ENCODE results near the gene BCL11A.

Gene BCL11A

DNA sequence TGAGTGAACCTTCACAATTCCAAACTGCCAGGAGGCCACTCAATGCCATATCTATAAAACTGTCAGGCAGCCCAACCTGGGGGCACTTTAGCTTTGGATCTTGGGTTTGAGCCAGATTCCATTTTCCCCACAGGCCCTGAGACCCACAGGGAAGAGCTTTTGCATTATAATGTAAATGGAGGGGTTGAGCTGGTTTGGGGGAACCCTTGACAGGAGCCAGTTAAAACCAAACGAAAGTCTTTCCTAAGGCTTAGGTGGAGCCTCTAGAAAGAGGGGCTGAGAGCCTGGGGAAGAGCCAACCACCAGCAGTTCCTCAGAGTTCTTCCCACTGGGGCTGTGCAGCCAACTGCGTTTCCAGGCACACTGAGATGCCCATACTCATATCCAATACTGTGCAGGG, 42.7 kb downstream of the BCL11A start:
- intact Hi-C loops (cut with micrococcal nuclease): no loop called here
- Mint-ChIP-seq H3K4me3 (no peak overlapping the region), H3K4me1 (ENCODE audit: low read depth) (peaks cover 69% of the 10 kb centered on the region), H3K9me3 (no peaks in the 10 kb centered on the region), H3K27me3 (no peaks in the 10 kb centered on the region), H3K36me3 (ENCODE audit: low read depth) (peaks cover 46% of the 10 kb centered on the region), H3K27ac (no peak overlapping the region)

DNA sequence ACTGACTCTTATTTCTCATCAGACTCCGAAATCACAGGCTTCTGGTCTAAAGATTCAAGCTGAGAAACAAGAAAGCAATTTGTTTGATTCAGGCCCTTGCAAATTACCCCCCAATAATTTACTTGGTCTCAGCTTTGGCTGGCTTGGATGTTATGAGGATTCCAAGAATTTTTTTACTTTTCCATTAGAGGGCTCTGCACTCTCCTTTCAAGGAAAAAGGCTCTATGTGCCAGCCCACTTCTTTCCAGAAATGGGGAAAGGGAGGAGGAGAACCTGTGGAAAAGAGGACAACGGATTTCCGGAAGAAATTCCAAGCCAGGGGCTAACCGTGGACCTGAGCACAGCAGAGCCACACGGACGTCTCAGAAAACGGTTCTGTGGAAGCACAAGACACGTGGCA, 44.4 kb downstream of the BCL11A start:
- peaks cover 36% of the 10 kb centered on the region for H3K36me3 Mint-ChIP-seq (ENCODE audit: low read depth)
- intact Hi-C loops (cut with micrococcal nuclease): no loop called here
- no peak overlapping the region for H3K4me3 Mint-ChIP-seq
- no peak overlapping the region for H3K27ac Mint-ChIP-seq
- H3K9me3 Mint-ChIP-seq: no peaks in the 10 kb centered on the region
- H3K4me1 Mint-ChIP-seq (ENCODE audit: low read depth): peaks cover 75% of the 10 kb centered on the region
- H3K27me3 Mint-ChIP-seq: no peaks in the 10 kb centered on the region

DNA sequence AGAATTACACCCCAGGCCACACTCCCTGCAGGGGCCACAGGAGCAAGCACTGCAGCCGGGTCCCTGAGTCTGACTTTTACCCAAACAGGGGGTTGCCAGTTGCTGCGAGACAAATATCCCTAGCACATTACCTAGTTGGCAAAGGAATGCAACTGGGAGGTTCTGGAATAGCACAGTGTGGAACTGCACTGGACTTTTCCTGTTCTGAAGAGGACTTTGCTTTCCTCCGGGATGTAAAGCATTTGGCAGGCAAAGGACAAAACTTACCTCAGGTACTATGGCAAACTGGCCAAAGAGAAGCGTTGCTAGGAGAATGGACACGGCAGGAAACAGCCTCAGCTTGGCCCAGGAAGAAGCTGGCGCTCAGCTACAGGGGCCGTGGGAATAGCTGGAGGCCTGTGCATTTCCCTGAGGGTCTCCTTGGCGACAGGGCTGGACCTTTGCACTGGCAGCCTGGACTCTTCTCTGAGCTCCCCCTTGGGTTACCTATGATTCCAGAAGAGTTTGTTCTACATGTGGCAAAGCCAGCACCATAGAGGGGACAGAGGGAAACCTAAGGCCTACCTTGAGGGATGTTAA, 45.0 kb downstream of the BCL11A start:
- peak overlapping the region; percentile 30 for H3K27ac Mint-ChIP-seq
- intact Hi-C loops (cut with micrococcal nuclease): no loop called here
- H3K4me3 Mint-ChIP-seq: no peak overlapping the region

DNA sequence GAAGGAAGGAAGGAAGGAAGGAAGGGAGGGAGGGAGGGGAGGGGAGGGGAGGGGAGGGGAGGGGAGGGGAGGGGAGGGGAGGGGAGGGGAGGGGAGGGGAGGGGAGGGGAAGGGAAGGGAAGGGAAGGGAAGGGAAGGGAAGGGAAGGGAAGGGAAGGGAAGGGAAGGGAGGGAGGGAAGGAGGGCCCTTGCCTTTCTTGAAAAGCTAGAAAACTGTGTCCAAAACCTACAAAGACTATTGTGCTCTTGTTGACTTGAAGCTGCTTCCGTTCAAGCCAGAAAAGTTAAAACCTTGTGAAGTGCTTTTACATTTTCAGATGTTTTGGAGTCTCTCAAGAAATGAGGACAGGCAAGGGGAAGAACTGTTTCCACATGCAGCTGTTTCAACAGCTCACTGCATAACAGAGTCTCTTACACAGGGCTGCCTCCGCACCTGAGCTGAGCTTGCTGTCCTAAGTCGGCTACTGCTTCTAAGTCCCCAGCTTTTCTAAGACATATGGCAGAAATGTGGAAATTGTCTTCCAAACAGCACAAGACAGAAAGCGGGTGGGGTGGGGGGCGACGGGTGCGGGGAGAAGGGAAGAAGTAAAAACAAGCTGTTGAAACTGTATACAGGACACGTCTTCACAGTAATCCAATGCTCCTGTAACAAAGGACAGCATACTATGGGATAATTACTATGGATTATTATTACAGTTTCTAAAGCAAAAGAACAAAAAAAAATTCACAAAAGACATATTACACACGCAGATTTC, 46.1 kb downstream of the BCL11A start:
- H3K36me3 Mint-ChIP-seq (ENCODE audit: low read depth): peaks cover 25% of the 10 kb centered on the region
- no peaks in the 10 kb centered on the region for H3K9me3 Mint-ChIP-seq
- H3K4me1 Mint-ChIP-seq (ENCODE audit: low read depth): peaks cover 69% of the 10 kb centered on the region
- peak overlapping the region; percentile 30 for H3K27ac Mint-ChIP-seq
- intact Hi-C loops (cut with micrococcal nuclease): no loop called here
- no peak overlapping the region for H3K4me3 Mint-ChIP-seq
- no peaks in the 10 kb centered on the region for H3K27me3 Mint-ChIP-seq

More for the DNA sequence above, 45.0 kb downstream of the BCL11A start:
- Mint-ChIP-seq H3K27me3 (no peaks in the 10 kb centered on the region), H3K4me1 (ENCODE audit: low read depth) (peaks cover 78% of the 10 kb centered on the region), H3K9me3 (no peaks in the 10 kb centered on the region), H3K36me3 (ENCODE audit: low read depth) (peaks cover 32% of the 10 kb centered on the region)

DNA sequence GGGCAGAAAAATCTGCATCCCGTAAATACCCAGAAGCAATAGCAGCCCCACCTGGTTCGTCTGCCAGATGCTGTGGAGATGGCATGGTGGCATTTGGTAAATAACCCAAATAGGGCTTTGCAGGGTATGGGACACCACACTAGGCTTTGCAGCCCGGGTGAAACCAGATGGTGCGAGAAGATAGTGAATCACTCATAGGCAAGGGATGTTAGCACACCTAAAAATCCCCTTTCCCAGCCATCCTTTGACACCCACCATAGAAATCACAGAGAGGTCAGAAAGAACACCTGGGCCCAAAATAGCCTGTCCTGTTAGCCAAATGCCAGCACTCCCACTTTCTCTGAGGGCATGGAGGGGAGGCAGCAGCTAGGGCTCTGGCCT, 47.6 kb downstream of the BCL11A start:
- H3K9me3 Mint-ChIP-seq: no peaks in the 10 kb centered on the region
- no peak overlapping the region for H3K4me3 Mint-ChIP-seq
- H3K36me3 Mint-ChIP-seq (ENCODE audit: low read depth): peaks cover 27% of the 10 kb centered on the region
- peak overlapping the region; percentile 30 for H3K27ac Mint-ChIP-seq
- H3K27me3 Mint-ChIP-seq: no peaks in the 10 kb centered on the region
- intact Hi-C loops (cut with micrococcal nuclease): no loop called here
- H3K4me1 Mint-ChIP-seq (ENCODE audit: low read depth): peaks cover 55% of the 10 kb centered on the region

DNA sequence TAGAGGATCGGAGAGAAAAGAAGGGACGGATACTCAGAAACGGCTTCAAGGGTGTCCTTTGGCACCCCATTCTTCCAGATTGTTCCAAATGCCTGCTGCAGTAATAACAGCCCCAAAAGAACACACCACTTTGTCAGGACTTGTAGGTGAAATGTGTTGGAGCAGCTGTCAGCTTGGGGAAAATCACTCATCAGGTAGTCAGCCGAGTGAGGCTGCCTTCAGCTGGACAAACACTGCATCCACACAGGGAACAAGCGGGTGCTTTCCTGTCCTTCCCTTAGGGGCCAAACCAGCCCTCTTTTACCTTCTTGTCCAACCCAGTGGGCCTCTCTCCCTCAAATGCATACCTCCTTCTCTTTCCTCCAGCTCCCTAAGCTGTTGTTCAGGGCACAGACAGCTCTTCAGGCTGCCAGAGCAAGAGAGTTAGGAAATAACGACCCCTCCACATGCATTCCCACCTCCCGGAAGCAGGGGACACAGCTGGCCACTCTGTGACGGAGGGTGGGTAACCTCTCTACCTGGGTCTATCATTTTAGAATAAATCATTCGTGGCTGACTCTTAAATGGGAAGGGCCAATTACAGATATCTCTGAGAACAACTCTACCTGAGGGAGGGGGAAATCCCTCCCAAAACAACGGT, 48.1 kb downstream of the BCL11A start:
- Mint-ChIP-seq H3K27me3 (no peaks in the 10 kb centered on the region), H3K36me3 (ENCODE audit: low read depth) (peaks cover 28% of the 10 kb centered on the region), H3K4me3 (no peak overlapping the region), H3K27ac (peak overlapping the region; percentile 30), H3K4me1 (ENCODE audit: low read depth) (peaks cover 56% of the 10 kb centered on the region), H3K9me3 (no peaks in the 10 kb centered on the region)
- intact Hi-C loops (cut with micrococcal nuclease): no loop called here

DNA sequence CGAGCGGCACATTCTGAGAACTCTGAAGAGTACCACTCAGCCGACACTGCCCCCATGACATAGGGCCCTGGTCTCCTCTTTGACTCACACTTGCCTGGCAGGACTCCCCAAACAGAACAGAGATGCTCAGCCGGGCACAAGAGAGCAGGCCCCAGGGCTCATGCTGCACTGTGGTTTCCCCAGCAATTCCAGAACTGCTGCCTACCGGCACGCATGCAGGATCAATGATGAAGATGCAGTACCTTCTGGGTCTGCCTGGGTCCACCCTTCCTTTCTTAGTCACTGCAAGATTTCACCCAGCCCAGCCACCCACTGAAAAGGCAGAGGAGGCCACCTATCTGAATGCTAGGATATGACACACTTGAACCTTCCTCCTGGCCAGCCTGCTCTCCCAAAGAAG, 49.4 kb downstream of the BCL11A start:
- H3K27me3 Mint-ChIP-seq: no peaks in the 10 kb centered on the region
- peaks cover 56% of the 10 kb centered on the region for H3K4me1 Mint-ChIP-seq (ENCODE audit: low read depth)
- no peak overlapping the region for H3K4me3 Mint-ChIP-seq
- no peaks in the 10 kb centered on the region for H3K9me3 Mint-ChIP-seq
- intact Hi-C loops (cut with micrococcal nuclease): no loop called here
- peak overlapping the region; percentile 37 for H3K27ac Mint-ChIP-seq
- H3K36me3 Mint-ChIP-seq (ENCODE audit: low read depth): peaks cover 23% of the 10 kb centered on the region

DNA sequence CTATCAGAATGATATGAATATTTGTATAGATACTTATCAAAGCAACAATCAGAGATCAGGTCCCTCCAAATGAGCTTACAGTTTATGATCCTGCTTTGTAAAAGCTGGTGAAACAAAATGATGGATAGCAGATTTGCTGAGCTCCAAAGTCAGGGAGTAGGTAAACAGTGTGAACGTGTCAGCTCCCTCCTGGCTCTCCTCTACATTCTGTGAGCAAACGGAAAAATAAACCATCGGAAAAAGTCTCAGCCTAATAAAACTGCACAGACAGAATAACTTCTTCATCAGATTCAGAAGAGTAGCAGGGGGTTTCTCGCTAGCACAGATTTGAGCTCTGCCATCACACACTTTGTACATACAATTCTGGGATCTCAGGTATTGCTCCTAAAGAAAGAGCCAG, 51.3 kb downstream of the BCL11A start:
- H3K36me3 Mint-ChIP-seq (ENCODE audit: low read depth): peaks cover 15% of the 10 kb centered on the region
- H3K27me3 Mint-ChIP-seq: no peaks in the 10 kb centered on the region
- H3K4me1 Mint-ChIP-seq (ENCODE audit: low read depth): peaks cover 59% of the 10 kb centered on the region
- no peak overlapping the region for H3K4me3 Mint-ChIP-seq
- intact Hi-C loops (cut with micrococcal nuclease): no loop called here
- no peak overlapping the region for H3K27ac Mint-ChIP-seq
- H3K9me3 Mint-ChIP-seq: no peaks in the 10 kb centered on the region

DNA sequence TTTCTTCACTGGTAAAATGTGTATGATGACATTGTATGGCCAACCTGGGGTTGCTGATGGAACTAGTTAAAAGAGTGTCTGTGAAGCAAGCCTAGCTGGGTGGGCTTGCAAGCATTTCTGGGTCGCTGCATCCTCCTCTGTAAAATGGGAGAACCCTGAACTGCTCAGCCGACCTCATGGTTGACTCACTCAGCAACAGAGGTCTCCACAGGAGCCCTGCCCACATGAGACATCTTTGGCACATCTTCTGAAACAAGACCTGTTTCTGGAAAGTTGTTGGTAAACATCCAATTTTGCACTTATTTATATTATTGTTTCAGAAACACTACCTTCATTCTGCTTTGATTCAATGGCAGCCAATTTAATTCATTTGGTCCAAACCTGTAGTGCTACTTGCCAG, 52.6 kb downstream of the BCL11A start:
- Mint-ChIP-seq H3K4me3 (no peak overlapping the region), H3K27ac (no peak overlapping the region), H3K9me3 (no peaks in the 10 kb centered on the region), H3K27me3 (no peaks in the 10 kb centered on the region), H3K4me1 (ENCODE audit: low read depth) (peaks cover 67% of the 10 kb centered on the region), H3K36me3 (ENCODE audit: low read depth) (peaks cover 21% of the 10 kb centered on the region)
- intact Hi-C loops (cut with micrococcal nuclease): no loop called here

DNA sequence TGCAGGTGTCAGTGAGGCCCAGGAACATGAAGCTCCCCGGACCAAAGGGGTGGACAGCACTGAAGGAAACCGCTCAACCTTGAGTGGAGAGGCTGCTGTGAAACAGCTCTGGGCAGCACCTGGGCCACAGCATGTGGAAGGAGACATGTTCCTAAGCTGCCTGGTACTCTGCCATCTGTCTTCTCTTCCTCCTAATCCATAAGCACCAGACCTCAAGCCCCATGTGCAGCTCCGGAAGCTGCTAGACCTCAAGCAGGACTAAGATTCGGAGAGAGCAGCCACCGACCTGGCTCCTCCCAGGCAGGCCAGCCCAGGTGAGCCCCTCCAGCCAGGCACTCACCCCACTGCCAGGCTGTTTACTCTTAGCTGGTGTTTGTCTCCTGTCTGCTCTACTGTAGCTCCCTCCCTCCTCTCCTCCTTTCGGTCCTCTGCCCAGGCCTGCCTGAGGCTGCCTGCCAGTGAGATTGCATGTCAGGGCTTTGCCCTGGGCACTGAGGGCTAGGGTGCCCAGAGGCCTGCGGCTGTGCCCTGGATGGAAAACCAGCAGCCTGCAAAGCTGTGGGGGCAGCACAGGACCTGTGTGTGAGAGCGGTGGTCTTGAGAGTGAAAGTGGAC, 53.7 kb downstream of the BCL11A start:
- Mint-ChIP-seq H3K36me3 (ENCODE audit: low read depth) (peaks cover 23% of the 10 kb centered on the region), H3K4me1 (ENCODE audit: low read depth) (peaks cover 64% of the 10 kb centered on the region), H3K9me3 (no peaks in the 10 kb centered on the region), H3K27ac (peak overlapping the region; percentile 51), H3K4me3 (no peak overlapping the region), H3K27me3 (no peaks in the 10 kb centered on the region)
- intact Hi-C loops (cut with micrococcal nuclease): no loop called here

DNA sequence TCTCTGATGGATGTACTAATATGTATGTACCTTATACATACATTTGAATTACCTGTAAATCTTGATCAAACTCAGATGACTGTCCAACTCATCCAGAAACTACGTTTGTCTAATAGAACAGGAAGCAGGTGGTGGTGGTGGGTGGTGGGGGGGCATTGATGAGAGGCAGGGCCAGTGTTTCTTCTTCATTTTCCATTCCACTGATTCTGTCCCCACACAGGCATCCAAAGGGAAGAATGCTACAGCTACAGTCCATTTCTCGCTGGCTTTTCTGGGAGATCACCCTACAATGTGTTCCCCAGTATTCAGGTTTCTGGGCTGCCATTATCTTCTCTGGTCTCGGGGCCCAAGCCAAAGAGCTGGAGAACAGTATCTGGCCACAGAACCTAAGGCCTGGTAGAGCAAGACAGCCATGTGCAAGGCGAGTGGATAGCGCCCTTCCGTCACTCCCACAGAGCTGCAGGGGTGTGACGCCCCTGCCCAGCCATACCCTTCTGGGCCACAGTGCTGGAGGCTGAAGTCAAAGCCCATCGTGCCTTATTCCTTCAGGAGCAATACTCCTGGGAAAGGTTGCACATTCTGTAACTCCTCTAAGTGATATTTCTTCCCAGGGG, 54.5 kb downstream of the BCL11A start:
- Mint-ChIP-seq H3K9me3 (no peaks in the 10 kb centered on the region), H3K27ac (peak overlapping the region; percentile 51), H3K4me3 (no peak overlapping the region), H3K36me3 (ENCODE audit: low read depth) (peaks cover 29% of the 10 kb centered on the region), H3K4me1 (ENCODE audit: low read depth) (peaks cover 59% of the 10 kb centered on the region), H3K27me3 (no peaks in the 10 kb centered on the region)
- intact Hi-C loops (cut with micrococcal nuclease): no loop called here

DNA sequence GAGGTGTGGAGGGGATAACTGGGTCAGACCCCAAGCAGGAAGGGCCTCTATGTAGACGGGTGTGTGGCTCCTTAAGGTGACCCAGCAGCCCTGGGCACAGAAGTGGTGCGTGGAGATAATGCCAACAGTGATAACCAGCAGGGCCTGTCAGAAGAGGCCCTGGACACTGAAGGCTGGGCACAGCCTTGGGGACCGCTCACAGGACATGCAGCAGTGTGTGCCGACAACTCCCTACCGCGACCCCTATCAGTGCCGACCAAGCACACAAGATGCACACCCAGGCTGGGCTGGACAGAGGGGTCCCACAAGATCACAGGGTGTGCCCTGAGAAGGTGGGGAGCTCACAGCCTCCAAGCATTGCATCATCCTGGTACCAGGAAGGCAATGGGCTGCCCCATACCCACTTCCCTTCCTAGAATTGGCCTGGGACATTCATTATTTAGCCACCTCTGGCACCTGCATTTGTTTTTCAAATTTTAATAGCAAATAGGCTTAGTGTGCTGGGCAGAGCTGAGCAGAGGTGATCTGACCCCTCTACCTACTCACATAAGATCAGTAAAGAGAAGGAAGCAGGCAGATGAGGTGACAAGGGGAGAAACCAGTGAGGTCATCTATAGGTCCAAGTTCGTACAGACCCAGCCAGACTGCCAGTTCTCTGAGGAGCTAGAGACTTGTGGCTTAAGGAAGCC, 55.2 kb downstream of the BCL11A start:
- H3K27me3 Mint-ChIP-seq: no peaks in the 10 kb centered on the region
- peaks cover 57% of the 10 kb centered on the region for H3K4me1 Mint-ChIP-seq (ENCODE audit: low read depth)
- no peaks in the 10 kb centered on the region for H3K9me3 Mint-ChIP-seq
- intact Hi-C loops (cut with micrococcal nuclease): no loop called here
- peaks cover 34% of the 10 kb centered on the region for H3K36me3 Mint-ChIP-seq (ENCODE audit: low read depth)
- no peak overlapping the region for H3K4me3 Mint-ChIP-seq
- peak overlapping the region; percentile 70 for H3K27ac Mint-ChIP-seq

DNA sequence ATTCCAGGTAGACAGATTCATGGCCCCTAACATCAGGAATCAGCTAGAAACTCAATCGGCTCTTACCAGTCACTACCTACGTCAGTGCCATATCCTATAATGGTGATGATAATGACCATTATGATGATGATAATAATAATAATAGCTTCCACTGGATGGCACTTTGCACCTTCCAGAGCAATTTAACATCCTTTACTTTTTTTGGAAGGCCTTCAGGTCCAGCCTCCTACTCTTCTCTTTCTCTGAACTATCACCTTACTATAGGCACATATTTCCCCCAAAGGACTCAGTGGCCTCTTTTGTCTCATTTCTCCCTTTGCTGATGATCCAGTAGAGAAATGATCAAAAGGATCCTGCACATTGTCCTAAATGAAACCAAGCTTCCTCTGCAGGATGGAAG, 56.0 kb downstream of the BCL11A start:
- Mint-ChIP-seq H3K27me3 (no peaks in the 10 kb centered on the region), H3K27ac (peak overlapping the region; percentile 70), H3K9me3 (no peaks in the 10 kb centered on the region), H3K4me1 (ENCODE audit: low read depth) (peaks cover 63% of the 10 kb centered on the region), H3K4me3 (no peak overlapping the region), H3K36me3 (ENCODE audit: low read depth) (peaks cover 34% of the 10 kb centered on the region)
- intact Hi-C loops (cut with micrococcal nuclease): no loop called here
